NCI-H2029 treated with DMSO at 0.1 percent for 48 hours (cell line): Measurements from ENCODE around the gene REM2.

Experiments used
- DNase-seq: peaks from one replicate; lab custom pipeline; 2025; lab: John Stamatoyannopoulos, UW

The REM2 gene

DNA sequence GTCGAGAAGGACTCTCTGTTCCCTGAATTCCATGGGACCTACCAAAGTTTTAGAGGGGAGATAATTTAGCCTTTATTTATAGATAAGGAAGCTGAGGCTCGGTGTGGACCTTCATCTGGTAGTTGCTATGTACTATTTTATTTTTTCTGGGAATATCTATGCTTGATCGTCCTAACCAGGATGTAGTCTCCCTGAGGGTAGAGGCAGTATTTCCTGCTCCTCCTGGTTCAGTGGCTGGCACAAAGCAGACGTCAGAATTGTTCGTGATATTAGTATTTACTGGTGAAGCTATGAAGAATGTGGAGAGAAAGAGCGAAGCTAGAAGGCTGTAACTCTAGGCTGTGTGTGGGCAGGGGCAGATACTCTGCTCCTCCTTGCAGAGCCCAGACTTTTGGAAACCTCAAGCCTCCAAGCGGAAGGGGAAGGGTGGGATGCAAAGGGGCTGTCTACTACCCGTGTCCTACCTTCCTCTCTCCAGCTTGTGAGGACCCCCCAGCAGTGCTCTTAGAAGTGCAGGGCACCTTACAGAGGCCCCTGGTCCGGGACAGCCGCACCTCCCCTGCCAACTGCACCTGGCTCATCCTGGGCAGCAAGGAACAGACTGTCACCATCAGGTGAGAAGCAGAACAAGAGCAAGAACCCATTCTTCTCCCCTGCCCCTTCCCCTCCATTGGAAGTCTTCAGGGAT is 10.0 kb upstream of the REM2 start:
- DNase-seq: no peak

- no peak for DNase-seq
Observed at GRCh38 chr14:22875003-22875747, 7.8 kb upstream of the REM2 start.

GRCh38 chr14:22875748-22876319 is 7.2 kb upstream of the REM2 start:
- DNase-seq: no peak

- DNase-seq: no peak
Observed at GRCh38 chr14:22877000-22877501, 6.0 kb upstream of the REM2 start.

DNA sequence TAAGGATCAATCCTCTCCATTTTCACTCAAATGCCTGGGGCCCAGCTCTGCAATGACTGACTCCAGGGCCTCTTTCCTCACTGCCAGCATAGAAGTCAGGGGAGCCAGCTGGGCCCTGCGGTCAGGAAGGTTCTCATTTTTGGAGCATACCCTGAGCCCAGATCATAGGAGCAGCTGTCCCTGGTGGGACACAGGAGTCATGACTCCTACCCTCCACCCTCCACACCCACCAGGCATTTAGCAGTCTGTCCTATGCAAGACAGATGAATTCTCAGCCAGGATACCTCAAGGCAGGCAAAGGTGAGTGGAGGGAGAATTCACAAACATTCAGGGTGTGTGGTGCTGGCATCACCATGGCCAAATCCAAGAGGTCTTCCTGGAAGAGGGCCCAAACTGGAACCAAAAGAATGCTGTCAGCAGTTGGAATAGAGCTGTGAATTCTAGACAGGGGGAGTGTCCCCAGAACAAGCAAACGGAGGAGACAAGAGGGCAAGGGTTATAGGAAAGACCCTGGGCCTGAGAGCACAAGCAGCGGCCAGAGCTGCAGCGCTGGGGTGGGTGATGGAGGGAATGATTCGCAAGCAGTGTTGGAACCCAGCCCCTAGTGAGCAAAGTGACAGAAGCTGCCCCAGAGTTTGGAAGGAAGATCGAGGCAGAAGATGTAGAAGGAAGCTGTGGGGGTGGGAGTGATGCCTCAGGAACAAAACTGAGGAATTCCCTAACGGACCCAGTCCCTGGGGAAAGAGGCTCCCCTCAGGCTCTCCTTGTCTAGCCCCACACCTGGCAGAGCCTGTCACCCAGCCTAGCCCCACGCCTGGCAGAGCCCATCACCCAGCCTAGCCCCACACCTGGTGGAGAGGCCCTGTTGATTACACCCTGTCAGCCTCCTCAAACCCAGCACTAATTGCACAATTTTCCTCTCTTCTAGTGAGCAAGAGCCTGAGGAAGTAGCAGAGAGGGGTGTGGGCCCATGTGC is 4.5 kb upstream of the REM2 start:
- DNase-seq: no peak

GRCh38 chr14:22882064-22882463 is 958 bp upstream of the REM2 start:
- DNase-seq: no peak

DNA sequence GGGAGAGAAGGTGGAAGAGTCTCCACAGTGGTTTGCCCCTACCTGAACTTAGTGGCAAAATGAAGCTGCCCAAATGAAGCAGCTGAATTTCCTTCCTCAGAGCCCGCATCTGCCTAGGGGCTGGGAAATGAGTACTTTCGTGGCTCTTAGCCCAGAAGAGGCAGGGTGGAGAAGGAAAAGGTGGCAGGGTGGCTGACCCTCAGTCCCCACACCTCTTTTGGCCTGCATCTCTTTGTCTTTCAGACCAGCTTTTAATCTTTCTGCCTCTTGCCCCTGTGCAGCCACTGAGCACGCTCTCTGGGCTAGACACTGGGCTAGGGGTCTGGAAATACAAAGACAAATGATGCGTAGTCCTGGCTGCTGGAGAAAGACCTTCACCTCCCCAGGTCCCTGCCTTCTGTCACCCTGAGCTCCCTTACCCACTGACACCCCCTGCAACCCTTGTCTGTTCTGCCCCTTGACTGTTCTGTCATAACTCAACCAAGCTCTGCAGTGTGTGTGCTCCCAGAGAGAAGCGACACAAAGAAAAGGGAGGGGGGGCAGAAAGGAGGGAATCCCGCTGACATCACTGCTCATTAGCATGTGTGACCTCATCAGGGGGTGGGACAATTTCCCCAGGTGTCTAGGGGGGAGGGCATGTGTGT is 371 bp upstream of the REM2 start:
- DNase-seq: peak; percentile 98

DNA sequence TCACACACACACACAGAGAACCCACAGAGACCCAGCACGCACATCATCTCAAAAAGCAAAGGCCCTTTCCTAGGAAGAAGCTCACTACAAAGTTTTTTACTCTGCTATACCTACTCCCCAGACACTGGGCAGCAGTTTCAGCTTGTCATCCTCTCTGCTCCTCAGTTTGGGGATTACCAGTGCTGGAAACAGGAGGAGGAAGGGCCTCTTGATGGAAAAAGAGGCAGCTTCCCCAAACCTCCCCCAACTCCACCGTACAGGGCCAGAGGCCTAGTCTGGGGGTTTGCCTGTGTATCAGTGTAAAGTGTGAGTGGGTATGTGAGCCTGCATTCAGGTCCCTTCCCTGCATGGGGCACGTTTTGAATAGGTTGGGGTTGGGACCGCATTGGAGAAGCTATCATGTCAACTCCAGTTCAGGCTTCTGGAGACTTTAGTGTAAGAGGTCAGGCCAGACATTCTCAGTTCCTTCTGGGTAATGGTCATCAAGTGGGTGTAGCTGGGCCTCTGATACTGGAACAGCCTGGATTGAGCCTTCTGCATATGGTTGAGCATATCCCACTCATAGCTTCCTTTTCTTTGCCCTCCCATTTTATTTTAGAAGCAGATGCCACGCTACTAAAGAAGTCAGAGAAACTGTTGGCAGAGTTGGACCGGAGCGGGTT is 1.2 kb downstream of the REM2 start:
- no peak for DNase-seq

DNA sequence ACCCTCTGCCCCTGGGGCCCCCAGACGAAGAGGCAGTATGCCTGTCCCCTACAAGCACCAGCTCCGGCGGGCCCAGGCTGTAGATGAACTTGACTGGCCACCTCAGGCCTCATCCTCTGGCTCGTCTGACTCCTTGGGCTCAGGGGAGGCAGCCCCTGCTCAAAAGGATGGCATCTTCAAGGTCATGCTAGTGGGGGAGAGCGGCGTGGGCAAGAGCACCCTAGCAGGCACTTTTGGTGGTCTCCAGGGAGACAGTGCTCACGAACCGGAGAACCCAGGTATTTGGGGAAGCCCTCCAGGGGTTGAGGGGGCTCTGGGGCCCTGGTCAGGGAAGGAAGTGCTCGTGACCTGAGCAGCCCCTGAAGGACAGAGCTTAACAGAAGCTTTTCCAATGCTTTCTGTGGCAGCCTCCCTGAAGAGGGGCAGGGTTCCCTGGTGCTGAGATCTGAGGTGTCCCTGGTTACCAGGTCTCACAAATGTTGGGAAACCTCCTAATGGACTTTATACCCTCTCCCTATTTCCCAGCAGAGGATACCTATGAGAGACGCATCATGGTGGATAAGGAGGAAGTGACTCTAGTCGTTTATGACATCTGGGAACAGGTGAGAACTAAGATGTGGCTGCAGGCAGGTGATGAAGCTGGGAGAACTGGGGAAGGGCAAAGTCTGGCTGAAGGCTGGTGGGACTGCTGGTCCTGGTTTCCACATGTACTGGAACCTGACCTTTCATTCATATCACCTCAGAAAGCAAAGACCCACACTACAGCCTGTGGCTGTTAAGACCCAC is 1.9 kb downstream of the REM2 start:
- DNase-seq: no peak

DNA sequence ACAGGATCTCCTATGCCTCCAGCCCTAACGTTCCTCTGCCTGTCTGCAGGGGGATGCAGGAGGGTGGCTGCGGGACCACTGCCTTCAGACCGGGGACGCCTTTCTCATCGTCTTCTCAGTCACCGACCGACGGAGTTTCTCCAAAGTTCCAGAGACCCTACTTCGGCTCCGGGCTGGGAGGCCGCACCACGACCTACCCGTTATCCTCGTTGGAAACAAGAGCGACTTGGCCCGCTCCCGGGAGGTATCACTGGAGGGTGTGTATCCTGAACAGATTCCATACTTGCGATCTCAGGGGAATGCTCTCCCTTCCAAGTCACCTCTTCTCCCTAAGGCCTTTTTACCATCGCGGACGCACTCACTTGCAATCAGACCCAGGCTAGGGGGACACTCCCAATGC is 3.0 kb downstream of the REM2 start:
- DNase-seq: no peak

- peak; percentile 97 for DNase-seq
Observed at GRCh38 chr14:22886500-22887259, 3.7 kb downstream of the REM2 start.

GRCh38 chr14:22887260-22887989 is 4.4 kb downstream of the REM2 start:
- peak; percentile 100 for DNase-seq

- DNase-seq: no peak
Observed at GRCh38 chr14:22887990-22888378, 5.0 kb downstream of the REM2 start.

GRCh38 chr14:22888662-22889061 is 5.6 kb downstream of the REM2 start:
- DNase-seq: no peak

DNA sequence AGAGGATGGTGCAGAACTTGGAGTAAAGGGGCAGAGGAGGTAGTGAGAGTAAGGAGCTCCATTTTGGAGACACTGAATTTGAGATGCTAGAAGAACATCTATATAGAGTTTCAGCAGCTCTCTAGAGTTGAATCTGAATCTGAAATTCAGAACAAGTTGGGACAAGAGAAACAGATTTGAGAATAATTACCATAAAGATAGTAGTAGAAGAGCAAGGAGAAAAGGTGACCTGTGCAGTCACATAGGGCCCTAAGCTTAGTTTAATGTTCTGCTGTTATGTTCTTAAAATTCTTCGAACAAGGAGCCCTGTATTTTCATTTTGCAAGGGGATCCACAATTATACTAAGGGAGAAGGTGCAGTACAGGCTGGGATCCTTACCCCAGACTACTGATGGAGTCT is 7.4 kb downstream of the REM2 start:
- no peak for DNase-seq

GRCh38 chr14:22892488-22892887 is 9.5 kb downstream of the REM2 start:
- no peak for DNase-seq

GRCh38 chr14:22893706-22894105 is 10.7 kb downstream of the REM2 start:
- no peak for DNase-seq

- DNase-seq: no peak
Observed at GRCh38 chr14:22895402-22895801, 12.4 kb downstream of the REM2 start.

- DNase-seq: no peak
Observed at GRCh38 chr14:22896356-22896755, 13.3 kb downstream of the REM2 start.
